ENCODE data around the gene C22orf39. TPM values are rescaled to one million over a fixed set of nuclear protein-coding genes. Genes with fewer than 3 reads are reported as not detected.

The C22orf39 gene
- polyA plus RNA-seq, 1 of the 3 experiments (the other 2 are of a cell fraction), result 17.7 TPM

GRCh38 chr22:19443544-19444211 is 3.8 kb downstream of the C22orf39 start:
- ChIA-PET CTCF (interaction anchor here (1.1 to 2.2 kb wide), 2 partner anchors 15 to 186 kb away, joined by 3 to 7 read pairs; no protein-coding TSS in a partner anchor), POLR2A (interaction anchor here (1.2 kb wide), 1 partner anchor 12 kb away, joined by 3 read pairs; the partner anchor contains the start of gene MRPL40)
- Histone ChIP-seq H3K9me2 (no peaks in the 10 kb centered on the region), H3K4me1 (ENCODE audit: control insufficient read depth in 1 of 2, insufficient read depth in 2 of 2, low read depth in 1 of 2, low read length in 1 of 2) (peaks cover 0 to 15% of the 10 kb centered on the region in 2 experiments; a peak in 1 of 4 replicates), H3K4me2 (no peak overlapping the region), H3K27ac (ENCODE audit: low read depth in 2 of 2, low read length in 1 of 2) (no peak overlapping the region), H3K4me3 (ENCODE audit: low read depth in 2 of 2, low read length in 1 of 2) (no peak overlapping the region), H3K9me3 (no peaks in the 10 kb centered on the region), H2AFZ (ENCODE audit: low read depth) (no peak overlapping the region), H3K36me3 (replicated peaks in 1 of 2; ENCODE audit: control insufficient read depth in 1 of 2, insufficient read depth in 2 of 2, low read length in 1 of 2) (peaks cover 0 to 24% of the 10 kb centered on the region in 2 experiments), H3K9ac (no peak overlapping the region), H3K27me3 (ENCODE audit: insufficient read depth) (no peaks in the 10 kb centered on the region), H3F3A (replicated peaks; ENCODE audit: insufficient read depth) (no peaks in the 10 kb centered on the region), H3K79me2 (ENCODE audit: insufficient read depth) (peaks cover 66% of the 10 kb centered on the region), H4K20me1 (ENCODE audit: insufficient read depth) (0 out of 2 replicates have a peak, but pooled peaks cover 11% of the 10 kb centered on the region)
- DNase-seq, result no peak
- 67% methylated on average over 4 of the region's 7 CpGs for WGBS (ENCODE audit: low lambda C conversion rate)
- no peak for TF ChIP-seq SMC3 (IDR thresholded peaks at IDR 0.05; ENCODE audit: low read depth, low read length)
- no peak for TF ChIP-seq CTCF (IDR thresholded peaks at IDR 0.05)
- no peak for TF ChIP-seq RCOR1 (IDR thresholded peaks at IDR 0.05; ENCODE audit: low read length)
- no peak for TF ChIP-seq SIN3A (IDR thresholded peaks at IDR 0.05; ENCODE audit: borderline replicate concordance, low read depth, low read length)
- TF ChIP-seq TAF1 (IDR thresholded peaks at IDR 0.05; ENCODE audit: borderline replicate concordance, low read depth, low read length), result no peak

GRCh38 chr22:19442166-19442565 is 5.3 kb downstream of the C22orf39 start:
- no peaks in the 10 kb centered on the region for H3K9me2 ChIP-seq
- no peak overlapping the region for H3K9ac ChIP-seq
- no peaks in the 10 kb centered on the region for H3K27me3 ChIP-seq (ENCODE audit: insufficient read depth)
- H3K4me1 ChIP-seq (ENCODE audit: control insufficient read depth in 1 of 2, insufficient read depth in 2 of 2, low read depth in 1 of 2, low read length in 1 of 2), result peaks cover 0 to 7% of the 10 kb centered on the region in 2 experiments; a peak in 1 of 4 replicates
- ChIA-PET CTCF (no interaction called here), POLR2A (no interaction called here)
- WGBS (ENCODE audit: low lambda C conversion rate), result no CpG with 5 or more reads among the region's 2 CpGs
- H3K9me3 ChIP-seq, result no peaks in the 10 kb centered on the region
- H3F3A ChIP-seq (replicated peaks; ENCODE audit: insufficient read depth), result peaks cover 8% of the 10 kb centered on the region
- DNase-seq, result no peak
- peaks cover 63% of the 10 kb centered on the region for H3K79me2 ChIP-seq (ENCODE audit: insufficient read depth)
- no peak overlapping the region for H3K4me2 ChIP-seq
- no peak overlapping the region for H3K27ac ChIP-seq (ENCODE audit: low read depth in 2 of 2, low read length in 1 of 2)
- peaks cover 0 to 24% of the 10 kb centered on the region in 2 experiments for H3K36me3 ChIP-seq (replicated peaks in 1 of 2; ENCODE audit: control insufficient read depth in 1 of 2, insufficient read depth in 2 of 2, low read length in 1 of 2)
- no peak overlapping the region for H3K4me3 ChIP-seq (ENCODE audit: low read depth in 2 of 2, low read length in 1 of 2)
- H2AFZ ChIP-seq (ENCODE audit: low read depth), result no peak overlapping the region
- no peak for TF ChIP-seq SIN3A (IDR thresholded peaks at IDR 0.05; ENCODE audit: borderline replicate concordance, low read depth, low read length)
- TF ChIP-seq RAD21 (IDR thresholded peaks at IDR 0.05; ENCODE audit: low read length), result no peak
- TF ChIP-seq ZBTB33 (IDR thresholded peaks at IDR 0.05; ENCODE audit: borderline replicate concordance, low read depth), result no peak
- no peak for TF ChIP-seq FOSL2 (IDR thresholded peaks at IDR 0.05; ENCODE audit: borderline replicate concordance, low read depth)
- TF ChIP-seq NRF1 (IDR thresholded peaks at IDR 0.05; ENCODE audit: low read depth, low read length), result no peak
- no peak for TF ChIP-seq CHD2 (IDR thresholded peaks at IDR 0.05; ENCODE audit: low read length, partially characterized antibody)
- no peak for TF ChIP-seq TCF12 (IDR thresholded peaks at IDR 0.05)
- no peak for TF ChIP-seq IRF3 (IDR thresholded peaks at IDR 0.05; ENCODE audit: low read depth, low read length)
- TF ChIP-seq YY1 (IDR thresholded peaks at IDR 0.05; ENCODE audit: low read depth), result no peak
- 0 out of 2 replicates have a peak, but pooled peaks cover 11% of the 10 kb centered on the region for H4K20me1 ChIP-seq (ENCODE audit: insufficient read depth)

Measured in SK-N-SH (cell line).